Measurements from ENCODE around the gene PRR20A.
"Not testable (repeated sequence)": the region's sequence is repeated elsewhere in the genome, so short reads cannot be mapped to it uniquely, and the experiment has no call there.

The PRR20A gene

GRCh38 chr13:57140235-57140968 lies at the start of gene PRR20A:
TSS of gene PRR20A (plus strand) at chr13:57140918. CDS start at chr13:57141305, 387 bp downstream.
- DNase-seq = not testable (repeated sequence)

GRCh38 chr13:57114945-57115344 lies 25.8 kb upstream of the PRR20A start:
- no peak for DNase-seq

- no peak for DNase-seq
These were observed 17.0 kb upstream of the PRR20A start for GRCh38 chr13:57123681-57124080.

DNA sequence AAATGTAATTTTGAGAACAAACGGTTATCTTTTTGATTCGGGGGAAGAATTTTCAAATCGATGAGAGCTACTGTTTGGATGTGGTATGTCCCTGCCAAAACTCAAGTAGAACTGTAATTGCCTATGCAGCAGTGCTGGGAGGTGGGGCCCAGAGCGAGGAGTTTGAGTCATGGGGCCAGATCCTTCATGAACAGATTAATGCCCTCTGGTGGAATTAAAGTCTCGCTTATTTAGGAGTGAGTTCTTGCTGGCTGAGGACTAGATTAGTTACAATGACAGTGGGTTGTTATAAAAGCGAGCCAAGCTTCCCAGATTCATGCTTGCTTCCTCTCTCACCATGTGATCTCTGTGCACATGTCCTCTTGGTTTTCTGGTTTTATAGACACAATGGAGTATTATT lies 11.8 kb upstream of the PRR20A start:
- no peak for DNase-seq

- DNase-seq = no peak
These were observed 4.6 kb upstream of the PRR20A start for GRCh38 chr13:57136093-57136492.

GRCh38 chr13:57137585-57137984 lies 3.1 kb upstream of the PRR20A start:
- DNase-seq = no peak

DNA sequence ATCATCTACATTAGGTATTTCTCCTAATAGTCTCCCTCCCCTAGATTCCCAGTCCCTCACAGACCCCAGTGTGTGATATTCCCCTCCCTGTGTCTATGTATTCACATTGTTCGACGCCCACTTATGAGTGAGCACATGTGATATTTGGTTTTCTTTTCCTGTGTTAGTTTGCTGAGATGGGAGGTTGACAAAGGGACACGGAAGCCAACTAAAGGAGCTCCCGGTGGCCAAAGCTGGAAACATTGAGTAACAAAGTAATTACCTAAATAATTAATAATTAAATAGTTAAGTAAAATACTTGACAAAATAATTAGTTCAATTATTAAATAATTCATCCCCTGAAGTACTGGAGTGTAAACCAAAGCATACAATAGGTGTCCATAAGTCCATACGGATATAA lies 1.7 kb upstream of the PRR20A start:
- no peak for DNase-seq

- DNase-seq = not testable (repeated sequence)
These were observed 937 bp upstream of the PRR20A start for GRCh38 chr13:57139781-57140180.

DNA sequence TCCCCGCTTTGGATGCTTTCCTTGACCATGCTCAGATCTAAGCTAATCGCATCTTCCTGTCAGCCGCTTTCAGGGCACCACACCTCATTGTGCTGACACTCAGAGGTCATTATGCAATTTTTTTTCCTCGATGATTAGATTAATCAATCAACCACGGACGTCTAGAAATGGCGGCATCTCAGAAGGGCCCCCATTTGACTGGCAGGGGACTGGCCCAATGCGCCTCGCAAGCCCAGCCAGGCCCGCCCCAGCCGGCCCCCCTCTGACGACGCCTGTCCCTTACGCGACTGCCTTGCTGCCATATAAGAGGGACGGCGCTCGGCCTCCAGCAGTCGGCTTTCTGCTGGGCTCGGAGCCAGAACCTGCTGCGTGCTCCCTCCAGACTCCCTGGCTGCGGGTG lies 6.5 kb downstream of the PRR20A start, which contains the start of gene PRR20B:
Gene PRR20B (plus strand): TSS at position 301 of the 400 bp plus-strand sequence. CDS start 387 bp downstream, outside the sequence.
- DNase-seq = not testable (repeated sequence)

DNA sequence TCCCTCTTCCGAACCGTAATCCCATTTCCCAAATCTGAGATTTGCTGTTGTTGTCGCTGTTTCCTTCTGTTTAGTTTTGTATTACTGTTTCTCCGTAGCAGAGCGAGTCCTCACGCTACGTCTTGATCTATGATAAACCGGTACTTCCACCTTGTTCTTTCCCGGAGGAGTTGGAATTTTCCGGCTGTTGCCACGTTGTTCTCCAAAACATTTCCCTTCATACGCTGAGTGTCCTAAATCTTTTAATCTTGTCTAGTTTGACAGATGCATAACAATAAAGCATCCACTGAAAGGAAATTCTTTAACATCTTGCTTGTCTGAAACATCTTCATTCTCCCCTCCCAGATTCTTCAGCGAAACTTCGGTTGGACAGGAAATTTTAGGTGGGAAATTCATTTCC lies 7.4 kb downstream of the PRR20A start:
- DNase-seq = not testable (repeated sequence)

DNA sequence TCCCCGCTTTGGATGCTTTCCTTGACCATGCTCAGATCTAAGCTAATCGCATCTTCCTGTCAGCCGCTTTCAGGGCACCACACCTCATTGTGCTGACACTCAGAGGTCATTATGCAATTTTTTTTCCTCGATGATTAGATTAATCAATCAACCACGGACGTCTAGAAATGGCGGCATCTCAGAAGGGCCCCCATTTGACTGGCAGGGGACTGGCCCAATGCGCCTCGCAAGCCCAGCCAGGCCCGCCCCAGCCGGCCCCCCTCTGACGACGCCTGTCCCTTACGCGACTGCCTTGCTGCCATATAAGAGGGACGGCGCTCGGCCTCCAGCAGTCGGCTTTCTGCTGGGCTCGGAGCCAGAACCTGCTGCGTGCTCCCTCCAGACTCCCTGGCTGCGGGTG lies 13.0 kb downstream of the PRR20A start, which contains the start of gene PRR20C:
Gene PRR20C (plus strand): TSS at position 301 of the 400 bp plus-strand sequence. CDS start 387 bp downstream, outside the sequence.
- not testable (repeated sequence) for DNase-seq

DNA sequence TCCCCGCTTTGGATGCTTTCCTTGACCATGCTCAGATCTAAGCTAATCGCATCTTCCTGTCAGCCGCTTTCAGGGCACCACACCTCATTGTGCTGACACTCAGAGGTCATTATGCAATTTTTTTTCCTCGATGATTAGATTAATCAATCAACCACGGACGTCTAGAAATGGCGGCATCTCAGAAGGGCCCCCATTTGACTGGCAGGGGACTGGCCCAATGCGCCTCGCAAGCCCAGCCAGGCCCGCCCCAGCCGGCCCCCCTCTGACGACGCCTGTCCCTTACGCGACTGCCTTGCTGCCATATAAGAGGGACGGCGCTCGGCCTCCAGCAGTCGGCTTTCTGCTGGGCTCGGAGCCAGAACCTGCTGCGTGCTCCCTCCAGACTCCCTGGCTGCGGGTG lies 19.6 kb downstream of the PRR20A start, which contains the start of gene PRR20D:
Gene PRR20D (plus strand): TSS at position 301 of the 400 bp plus-strand sequence. CDS start 387 bp downstream, outside the sequence.
- DNase-seq = not testable (repeated sequence)

GRCh38 chr13:57166897-57167296 lies 26.2 kb downstream of the PRR20A start, which contains the start of gene PRR20E:
TSS of gene PRR20E (plus strand) at chr13:57167197. CDS start at chr13:57167584, 387 bp downstream.
- not testable (repeated sequence) for DNase-seq

DNA sequence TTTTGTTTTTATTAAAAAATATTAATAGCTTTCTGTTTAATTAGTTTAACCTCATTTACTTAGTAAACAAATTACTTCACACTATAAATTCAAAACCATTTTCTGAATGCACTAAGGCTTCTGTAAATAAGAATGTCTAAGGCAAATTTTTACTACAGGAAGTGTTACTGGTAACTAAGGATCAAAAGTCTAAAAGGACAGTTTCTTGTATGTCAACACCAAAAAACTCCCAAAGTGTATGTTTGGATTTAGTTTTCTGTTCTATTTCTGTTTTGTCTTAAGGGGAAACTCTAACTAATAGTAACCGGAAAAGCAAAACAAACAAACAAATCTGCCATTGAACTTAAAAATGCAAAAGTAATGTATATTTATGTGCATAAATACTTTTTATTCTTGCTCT lies 50.9 kb downstream of the PRR20A start:
- DNase-seq = no peak

Data from fibroblast of skin of right biceps (primary cell).